ENCODE results near the gene OR10A3.

DNA sequence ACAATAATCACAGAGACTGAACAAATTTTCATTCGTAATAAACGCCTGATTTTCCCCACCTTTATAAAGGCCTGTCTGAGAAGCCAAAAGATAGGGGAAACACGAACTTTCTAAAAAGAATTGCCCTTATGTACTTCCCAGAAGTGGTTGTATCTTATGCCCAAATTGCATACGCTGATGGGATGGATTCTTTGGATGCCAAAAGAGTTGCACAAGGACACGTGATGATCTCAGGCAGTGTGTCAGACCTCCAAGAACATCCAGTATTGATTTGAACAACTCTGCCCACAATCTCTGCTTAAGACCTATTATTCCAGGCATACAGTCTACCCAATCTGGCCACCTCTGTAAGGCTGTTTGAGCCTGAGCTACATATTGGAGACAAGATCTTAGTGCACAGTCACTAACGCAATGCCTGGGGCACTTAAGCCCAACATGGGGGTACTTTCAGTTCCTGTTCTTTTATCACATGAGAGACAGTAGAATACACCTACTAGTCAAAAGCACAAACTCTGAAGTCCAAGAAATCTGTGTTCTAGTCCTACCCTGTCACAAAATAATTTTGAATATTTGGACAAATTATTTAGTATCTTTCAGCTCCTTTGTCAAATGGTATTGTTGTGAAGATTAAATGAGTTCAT, 49.3 kb downstream of the OR10A3 start:
- TF ChIP-seq, protein P1, sequence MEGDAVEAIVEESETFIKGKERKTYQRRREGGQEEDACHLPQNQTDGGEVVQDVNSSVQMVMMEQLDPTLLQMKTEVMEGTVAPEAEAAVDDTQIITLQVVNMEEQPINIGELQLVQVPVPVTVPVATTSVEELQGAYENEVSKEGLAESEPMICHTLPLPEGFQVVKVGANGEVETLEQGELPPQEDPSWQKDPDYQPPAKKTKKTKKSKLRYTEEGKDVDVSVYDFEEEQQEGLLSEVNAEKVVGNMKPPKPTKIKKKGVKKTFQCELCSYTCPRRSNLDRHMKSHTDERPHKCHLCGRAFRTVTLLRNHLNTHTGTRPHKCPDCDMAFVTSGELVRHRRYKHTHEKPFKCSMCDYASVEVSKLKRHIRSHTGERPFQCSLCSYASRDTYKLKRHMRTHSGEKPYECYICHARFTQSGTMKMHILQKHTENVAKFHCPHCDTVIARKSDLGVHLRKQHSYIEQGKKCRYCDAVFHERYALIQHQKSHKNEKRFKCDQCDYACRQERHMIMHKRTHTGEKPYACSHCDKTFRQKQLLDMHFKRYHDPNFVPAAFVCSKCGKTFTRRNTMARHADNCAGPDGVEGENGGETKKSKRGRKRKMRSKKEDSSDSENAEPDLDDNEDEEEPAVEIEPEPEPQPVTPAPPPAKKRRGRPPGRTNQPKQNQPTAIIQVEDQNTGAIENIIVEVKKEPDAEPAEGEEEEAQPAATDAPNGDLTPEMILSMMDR (conservative IDR thresholded peaks at IDR 0.05): no peak
- TF ChIP-seq ZFX (IDR thresholded peaks at IDR 0.05): no peak

Data from C4-2B (cell line).